LNCAP (cell line): Measurements from ENCODE around the gene WIPI1.

Experiments used
- CTCF ChIP-seq: fragments of 450-650 bp; IDR thresholded peaks from 2 replicates; pipeline ENCODE4 v1.5.1; 2017; ENCODE audit warnings: mild to moderate bottlenecking

The WIPI1 gene

GRCh38 chr17:68443972-68444464 is 13.3 kb downstream of the WIPI1 start:
- no peak for TF ChIP-seq CTCF

- TF ChIP-seq CTCF = no peak
Observed at GRCh38 chr17:68441070-68441770, 16.1 kb downstream of the WIPI1 start.

DNA sequence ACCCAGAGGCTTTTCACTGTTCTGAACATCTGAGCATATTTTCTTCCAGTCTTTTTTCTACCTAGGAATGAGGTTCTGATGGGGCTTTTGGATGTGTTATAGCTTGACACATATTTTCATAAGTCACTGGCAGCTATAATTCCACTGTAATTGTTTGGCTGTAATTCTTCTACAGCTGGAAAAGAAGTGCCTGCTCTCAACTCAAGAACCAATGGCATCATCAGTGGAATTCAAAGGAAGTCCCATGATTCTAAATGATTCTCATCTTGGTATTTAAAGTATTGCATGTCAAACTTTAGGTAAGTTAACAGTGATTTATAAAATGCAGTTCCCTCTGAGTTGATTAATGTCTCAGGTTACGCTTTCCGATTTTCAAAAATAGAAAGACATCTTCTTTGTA is 16.8 kb downstream of the WIPI1 start:
- no peak for TF ChIP-seq CTCF

- TF ChIP-seq CTCF = no peak
Observed at GRCh38 chr17:68439656-68440290, 17.5 kb downstream of the WIPI1 start.

GRCh38 chr17:68437979-68438822 is 19.1 kb downstream of the WIPI1 start:
- no peak for TF ChIP-seq CTCF

- peak; percentile 92 for TF ChIP-seq CTCF
Observed at GRCh38 chr17:68435876-68436842, 21.1 kb downstream of the WIPI1 start.
